Left colon (tissue), 2 donors: Measurements from ENCODE around the gene ARPC1A. TPM values are rescaled to one million over a fixed set of nuclear protein-coding genes. Genes with fewer than 3 reads are reported as not detected.
"Not testable (repeated sequence)": the region's sequence is repeated elsewhere in the genome, so short reads cannot be mapped to it uniquely, and the experiment has no call there.

Experiments
- ATAC-seq: fragments of 200-7000 bp; cut with Tn5 transposase; one replicate; pipeline ENCODE4 v1.9.1; 2020; ENCODE audit warnings: mild to moderate bottlenecking, moderate library complexity
- DNase-seq, 2 donors: peaks; one replicate each; pipeline ENCODE4 v3.0.0-alpha.2; 2020
- intact Hi-C, 2 donors: fragments of 100-400 bp; cut with DNase I in 1 of 2; cut with micrococcal nuclease in 1 of 2; formaldehyde crosslinking; loops; one replicate each; pipeline versions ENCODE4 v1.11.2 to v1.14.0; 2022; cut with DNase I, micrococcal nuclease
- total RNA-seq, 2 donors: library from RNA; stranded (reverse); fragmentation: NEBNext Ultra II Directional; extraction: Animal tissue kit (Norgen Biotek cat#: 25700); gene quantifications; one replicate each; pipeline ENCODE4 v1.2.1, GENCODE V29; 2021
- donor health status: DM: no; HTN: no; CAD: no.
- donor health status: DM: yes; HTN: yes; CAD: no.

Gene ARPC1A
- total RNA-seq, 2 donors from 2014 or later: 160 to 186 TPM

GRCh38 chr7:99380032-99380822, 54.5 kb downstream of the ARPC1A start:
- DNase-seq (peak in 1 of 2 donors; percentile 56), ATAC-seq (no peak)
- intact Hi-C loops: no loop called here

GRCh38 chr7:99380823-99381663, 55.3 kb downstream of the ARPC1A start:
- intact Hi-C loops: no loop called here
- ATAC-seq (peak; percentile 10), DNase-seq (peak; percentile 55 to 57)

- intact Hi-C loops: no loop called here
- no peak for ATAC-seq
- DNase-seq: no peak
Measured at GRCh38 chr7:99381664-99382075, 56.0 kb downstream of the ARPC1A start.

- intact Hi-C loops: no loop called here
- ATAC-seq: no peak
- no peak for DNase-seq
Measured at GRCh38 chr7:99383203-99383602, 57.5 kb downstream of the ARPC1A start.

- intact Hi-C loops: no loop called here
- DNase-seq (no peak), ATAC-seq (no peak)
Measured at GRCh38 chr7:99383791-99384370, 58.2 kb downstream of the ARPC1A start.

GRCh38 chr7:99384523-99384922, 58.8 kb downstream of the ARPC1A start:
- intact Hi-C loops: no loop called here
- ATAC-seq (no peak), DNase-seq (no peak)

GRCh38 chr7:99385564-99385963, 59.9 kb downstream of the ARPC1A start:
- intact Hi-C loops: no loop called here
- ATAC-seq (no peak), DNase-seq (no peak)

- intact Hi-C loops: no loop called here
- ATAC-seq (peak; percentile 54), DNase-seq (no peak)
Measured at GRCh38 chr7:99386584-99387238, 61.0 kb downstream of the ARPC1A start.

- intact Hi-C loops, DNase-seq, ATAC-seq: not testable (repeated sequence)
Measured at GRCh38 chr7:99387239-99387635, 61.5 kb downstream of the ARPC1A start.

GRCh38 chr7:99387912-99388311, 62.2 kb downstream of the ARPC1A start:
- ATAC-seq: no peak
- no peak for DNase-seq
- intact Hi-C loops: no loop called here

- ATAC-seq (no peak), DNase-seq (no peak)
- intact Hi-C loops: no loop called here
Measured at GRCh38 chr7:99389772-99390171, 64.1 kb downstream of the ARPC1A start.

GRCh38 chr7:99390941-99391602, 65.4 kb downstream of the ARPC1A start:
- intact Hi-C loops: no loop called here
- ATAC-seq: no peak
- DNase-seq: no peak

GRCh38 chr7:99392046-99392445, 66.3 kb downstream of the ARPC1A start:
- DNase-seq: peak; percentile 40 to 64
- intact Hi-C loops: no loop called here
- peak; percentile 53 for ATAC-seq

GRCh38 chr7:99392659-99393354, 67.1 kb downstream of the ARPC1A start:
- intact Hi-C loops: no loop called here

GRCh38 chr7:99393355-99394187, 67.9 kb downstream of the ARPC1A start:
- no peak for DNase-seq
- intact Hi-C loops: no loop called here

More at GRCh38 chr7:99392659-99393354, 67.1 kb downstream of the ARPC1A start:
- ATAC-seq (peak; percentile 89), DNase-seq (peak; percentile 90 to 93)

GRCh38 chr7:99394188-99394502, 68.4 kb downstream of the ARPC1A start:
- intact Hi-C loops: no loop called here
- DNase-seq (no peak), ATAC-seq (no peak)

More at GRCh38 chr7:99393355-99394187, 67.9 kb downstream of the ARPC1A start:
- peak; percentile 50 for ATAC-seq

- intact Hi-C loops: no loop called here
- ATAC-seq (no peak), DNase-seq (no peak)
Measured at GRCh38 chr7:99395616-99396327, 70.1 kb downstream of the ARPC1A start.
